H1 (cell line): ENCODE results near the gene CMIP. TPM values are rescaled to one million over a fixed set of nuclear protein-coding genes. Genes with fewer than 3 reads are reported as not detected.
A peak's percentile ranks its signal among the peaks of the same experiment; 100 is the strongest.

ENCODE experiments used
- CTCF ChIA-PET: fragments of 300-600 bp; sonication (Branson Sonifier 250); formaldehyde crosslinking; loops from one replicate; lab custom pipeline; 2021; ENCODE audit not compliant: partially characterized antibody; lab: Charles Lee
- POLR2A ChIA-PET: fragments of 300-600 bp; sonication (Branson Sonifier 250); formaldehyde crosslinking; loops from one replicate; lab custom pipeline; 2021; ENCODE audit warnings: inconsistent platforms; ENCODE audit not compliant: partially characterized antibody; lab: Charles Lee
- DNase-seq, 2 experiments: peaks; one replicate each; pipeline versions ENCODE4 v3.0.0 to v3.0.0-alpha.2; 2010 to 2022; ENCODE audit warnings: low spot score in 2 of 2, low read depth in 1 of 2, mixed read lengths in 1 of 2
- FAIRE-seq: peaks from 2 replicates; lab custom pipeline; 2011; peaks lifted over from hg19 to GRCh38; lab: Jason Lieb, UNC
- H2AFZ ChIP-seq: 2 replicates; pipeline ENCODE4 v1.8.1; 2012; ENCODE audit warnings: low read length, inconsistent platforms
- H2AK5ac ChIP-seq: 2 replicates; pipeline ENCODE4 v1.6.1; 2013; ENCODE audit warnings: low read depth, low read length
- H2BK120ac ChIP-seq: replicated peaks from 2 replicates; pipeline ENCODE3; 2013; ENCODE audit warnings: low read depth, low read length, inconsistent platforms
- H2BK12ac ChIP-seq: 2 replicates; pipeline ENCODE4 v1.6.1; 2013; ENCODE audit warnings: low read depth, low read length
- H2BK15ac ChIP-seq: 2 replicates; pipeline ENCODE4 v1.6.1; 2013; ENCODE audit warnings: low read length
- H2BK20ac ChIP-seq: 2 replicates; pipeline ENCODE4 v1.6.1; 2013; ENCODE audit warnings: low read length
- H2BK5ac ChIP-seq: 2 replicates; pipeline ENCODE4 v1.6.1; 2013; ENCODE audit warnings: low read depth, low read length
- H3K14ac ChIP-seq: 2 replicates; pipeline ENCODE4 v1.6.1; 2013; ENCODE audit warnings: inconsistent platforms; ENCODE audit not compliant: insufficient read length
- H3K18ac ChIP-seq: 2 replicates; pipeline ENCODE4 v1.6.1; 2013; ENCODE audit warnings: low read length; ENCODE audit errors: extremely low read depth
- H3K23ac ChIP-seq: 2 replicates; pipeline ENCODE4 v1.6.1; 2013; ENCODE audit warnings: inconsistent platforms; ENCODE audit not compliant: insufficient read length
- H3K23me2 ChIP-seq: 2 replicates; pipeline ENCODE4 v1.6.1; 2013; ENCODE audit warnings: low read depth, low read length
- H3K27ac ChIP-seq: 2 replicates; pipeline ENCODE4 v1.6.1; 2011; ENCODE audit warnings: low read depth, low read length, inconsistent platforms
- H3K27me3 ChIP-seq, 4 experiments: replicated peaks in 1 of 4; 1 replicate in 1 of 4; 2 replicates in 3 of 4; pipeline versions ENCODE4 v1.6.1 to v1.8.1; 2011 to 2013; ENCODE audit warnings: low read length in 3 of 4, mild to moderate bottlenecking in 3 of 4, inconsistent platforms in 2 of 4, mixed read lengths in 2 of 4, moderate library complexity in 1 of 4; ENCODE audit not compliant: control insufficient read depth in 3 of 4, insufficient read depth in 3 of 4; ENCODE audit errors: extremely low read depth in 1 of 4
- H3K36me3 ChIP-seq, 4 experiments: 2 replicates each; pipeline versions ENCODE4 v1.6.1 to v1.8.1; 2011 to 2013; ENCODE audit warnings: mild to moderate bottlenecking in 4 of 4, low read length in 3 of 4, moderate library complexity in 2 of 4, control low read depth in 1 of 4, inconsistent platforms in 1 of 4; ENCODE audit not compliant: insufficient read depth in 4 of 4, control insufficient read depth in 2 of 4
- H3K4ac ChIP-seq: replicated peaks from 2 replicates; pipeline ENCODE3; 2013; ENCODE audit warnings: low read length, low read depth, mixed read lengths, inconsistent platforms; ENCODE audit not compliant: insufficient read length
- H3K4me1 ChIP-seq, 4 experiments: replicated peaks in 1 of 4; 1 replicate in 1 of 4; 2 replicates in 3 of 4; pipeline versions ENCODE4 v1.6.1 to v1.8.1; 2011 to 2013; ENCODE audit warnings: low read length in 3 of 4, inconsistent platforms in 2 of 4, mixed read lengths in 1 of 4; ENCODE audit not compliant: insufficient read depth in 4 of 4, control insufficient read depth in 3 of 4
- H3K4me2 ChIP-seq, 2 experiments: 2 replicates each; pipeline versions ENCODE4 v1.6.1 to v1.8.1; 2011 to 2013; ENCODE audit warnings: low read depth in 2 of 2, low read length in 2 of 2, control low read depth in 1 of 2, inconsistent platforms in 1 of 2, mild to moderate bottlenecking in 1 of 2; ENCODE audit not compliant: insufficient read depth in 1 of 2
- H3K4me3 ChIP-seq, 4 experiments: fragments of 200-600, 300-600 bp in 1 of 4; sonication (generic), shearing (Covaris generic), sonication (Bioruptor Twin) in 1 of 4; 2 replicates each; pipeline versions ENCODE4 v1.5.1 to v1.8.1; 2011 to 2016; ENCODE audit warnings: low read length in 4 of 4, low read depth in 3 of 4, control low read depth in 2 of 4, inconsistent platforms in 2 of 4, mild to moderate bottlenecking in 2 of 4, mixed read lengths in 1 of 4, moderate library complexity in 1 of 4; ENCODE audit not compliant: insufficient read depth in 2 of 4; ENCODE audit errors: extremely low read depth in 1 of 4
- H3K56ac ChIP-seq: replicated peaks from 2 replicates; pipeline ENCODE3; 2013; ENCODE audit warnings: low read depth, mild to moderate bottlenecking, mixed read lengths, low read length, inconsistent platforms; ENCODE audit not compliant: insufficient read length
- H3K79me1 ChIP-seq: 2 replicates; pipeline ENCODE4 v1.6.1; 2013; ENCODE audit warnings: low read depth, low read length, control low read depth
- H3K79me2 ChIP-seq, 2 experiments: 2 replicates each; pipeline versions ENCODE4 v1.6.1 to v1.8.1; 2012 to 2013; ENCODE audit warnings: low read length in 2 of 2, mild to moderate bottlenecking in 2 of 2, inconsistent platforms in 1 of 2; ENCODE audit not compliant: insufficient read depth in 2 of 2, control insufficient read depth in 1 of 2
- H3K9ac ChIP-seq, 4 experiments: replicated peaks in 1 of 4; 1 replicate in 1 of 4; 2 replicates in 3 of 4; pipeline versions ENCODE4 v1.6.1 to v1.8.1; 2011 to 2013; ENCODE audit warnings: low read depth in 3 of 4, low read length in 3 of 4, control low read depth in 2 of 4, mild to moderate bottlenecking in 2 of 4, moderate library complexity in 2 of 4, inconsistent platforms in 1 of 4; ENCODE audit errors: extremely low read depth in 1 of 4
- H3K9me3 ChIP-seq, 2 experiments: 2 replicates each; pipeline versions ENCODE4 v1.6.1 to v1.8.1; 2012 to 2013; ENCODE audit warnings: mild to moderate bottlenecking in 2 of 2, moderate library complexity in 2 of 2, control low read depth in 1 of 2, inconsistent platforms in 1 of 2, low read depth in 1 of 2, low read length in 1 of 2, mixed read lengths in 1 of 2; ENCODE audit not compliant: insufficient read depth in 2 of 2
- H4K20me1 ChIP-seq, 2 experiments: replicated peaks in 1 of 2; 2 replicates each; pipeline versions ENCODE3 to v1.8.1; 2011 to 2013; ENCODE audit warnings: inconsistent platforms in 2 of 2, low read length in 2 of 2, mild to moderate bottlenecking in 1 of 2; ENCODE audit not compliant: insufficient read depth in 2 of 2, control insufficient read depth in 1 of 2
- H4K5ac ChIP-seq: 2 replicates; pipeline ENCODE4 v1.6.1; 2013; ENCODE audit warnings: low read length, low read depth, mixed read lengths, inconsistent platforms; ENCODE audit not compliant: insufficient read length
- H4K8ac ChIP-seq: 2 replicates; pipeline ENCODE4 v1.8.0; 2013; ENCODE audit warnings: mild to moderate bottlenecking, moderate library complexity, low read length, inconsistent platforms; ENCODE audit not compliant: insufficient read depth; ENCODE audit errors: extremely low read depth
- H4K91ac ChIP-seq: replicated peaks from 2 replicates; pipeline ENCODE3; 2013; ENCODE audit warnings: low read length, mixed read lengths, inconsistent platforms; ENCODE audit not compliant: insufficient read length
- MAFK ChIP-seq: IDR thresholded peaks from 2 replicates; pipeline ENCODE4 v1.6.1; 2012; ENCODE audit warnings: low read depth, mild to moderate bottlenecking, improper control_type of control experiment, low read length
- POU5F1 ChIP-seq: IDR thresholded peaks from 2 replicates; pipeline ENCODE4 v1.6.1; 2011; ENCODE audit warnings: low read depth, mild to moderate bottlenecking, low read length, moderate library complexity
- SIRT6 ChIP-seq: IDR thresholded peaks from one replicate; pipeline ENCODE4 v1.7.1; 2012; ENCODE audit warnings: low read length, inconsistent platforms
- WGBS, 2 experiments: shearing (Covaris generic) in 1 of 2; methylation state at CpG; one replicate each; pipeline versions ENCODE4 v1.1.6 to v1.1.7; 2013 to 2015; ENCODE audit warnings: low lambda C conversion rate in 2 of 2, mixed read lengths in 2 of 2, inconsistent platforms in 1 of 2, low coverage in 1 of 2, missing lambda C conversion rate in 1 of 2; ENCODE audit not compliant: insufficient replicate concordance in 2 of 2, insufficient coverage in 1 of 2, insufficient read length in 1 of 2; ENCODE audit errors: extremely low coverage in 1 of 2, missing lambda C conversion rate in 1 of 2; 5-methylcytosine and 5-hydroxymethylcytosine counted together
- polyA plus RNA-seq, 7 experiments: library from polyadenylated mRNA; depleted of rRNA in 3 of 7; stranded (reverse) in 5 of 7; unstranded in 2 of 7; fragments of >200 nt in 5 of 7; fragments of 200-250 nt in 2 of 7; gene quantifications; 1 replicate in 5 of 7; 2 replicates in 1 of 7; 4 replicates in 1 of 7; pipeline versions ENCODE4 v1.2.1 to v1.2.3, GENCODE V29; 2011 to 2013; ENCODE audit warnings: missing spikeins in 2 of 7, mixed read lengths in 2 of 7
- total RNA-seq: library from RNA; stranded (reverse); fragmentation: NEBNext Ultra II Directional; extraction: Animal tissue kit (Norgen Biotek cat#: 25700); gene quantifications from 2 replicates; pipeline ENCODE4 v1.2.1, GENCODE V29; 2021
- TF ChIP-seq, protein P1 (sequence below): IDR thresholded peaks from 2 replicates; pipeline ENCODE4 v1.6.1; 2011; ENCODE audit warnings: low read length, improper control_type of control experiment

CMIP gene
- total and polyA plus RNA-seq, 2 of the 8 experiments (the other 6 are each of a cell fraction or from before 2014, with no cell fraction given) = 7.9 to 53.2 TPM

DNA sequence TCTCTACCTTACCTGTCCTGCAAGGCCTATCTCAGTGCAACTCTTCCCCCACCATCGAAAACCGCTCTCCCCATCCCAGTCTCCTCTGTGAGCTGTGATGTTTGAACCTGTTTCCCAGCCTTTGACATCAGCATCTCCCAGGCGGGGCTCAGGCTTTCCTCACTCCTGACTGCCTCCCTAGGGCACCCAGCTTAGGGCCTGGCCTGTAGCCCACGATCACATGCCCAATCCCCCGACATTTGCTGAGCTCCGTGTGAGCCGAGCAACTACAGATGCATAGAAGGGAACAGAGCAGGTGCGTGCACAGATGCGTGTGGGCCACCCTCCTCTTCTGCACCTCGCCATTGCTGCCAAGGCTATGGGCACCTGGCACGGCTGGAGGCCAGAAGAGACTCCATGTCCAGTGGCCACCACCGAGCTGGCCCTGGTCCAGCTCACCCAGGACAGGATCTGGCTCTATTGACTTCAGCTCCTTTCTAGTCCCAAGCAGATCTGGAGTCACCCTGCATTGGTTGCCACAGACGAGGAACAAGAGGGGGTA, 35.5 kb upstream of the CMIP start:
- Histone ChIP-seq H2BK15ac (peak overlapping the region; percentile 81; the same call in 1 of the 2 replicates), H4K8ac (0 out of 2 replicates have a peak overlapping the region, but pooled peaks have one; percentile 20), H3K23me2 (no peaks in the 10 kb centered on the region), H3K79me1 (no peaks in the 10 kb centered on the region), H3K36me3 (no peaks in the 10 kb centered on the region), H2AFZ (no peak overlapping the region), H3K14ac (no peak overlapping the region), H2BK12ac (peak overlapping the region; percentile 63; the same call in 1 of the 2 replicates), H3K56ac (no peak overlapping the region), H4K20me1 (no peaks in the 10 kb centered on the region), H3K79me2 (no peaks in the 10 kb centered on the region), H3K27me3 (no peaks in the 10 kb centered on the region; a peak in 2 of 7 replicates), H3K27ac (no peak overlapping the region), H3K18ac (no peak overlapping the region), H3K4me1 (peaks cover 0 to 4% (median 2%) of the 10 kb centered on the region in 4 experiments; a peak in 2 of 7 replicates), H3K4me2 (no peak overlapping the region), H3K9me3 (no peaks in the 10 kb centered on the region), H4K5ac (no peak overlapping the region), H3K4ac (no peak overlapping the region), H3K4me3 (no peak overlapping the region), H2BK20ac (no peak overlapping the region; the same call in 1 of the 2 replicates), H3K23ac (no peak overlapping the region), H2BK120ac (no peak overlapping the region), H4K91ac (peak overlapping the region; percentile 5), H2BK5ac (0 out of 2 replicates have a peak overlapping the region, but pooled peaks have one; percentile 56), H2AK5ac (no peak overlapping the region), H3K9ac (no peak overlapping the region)
- FAIRE-seq = no peak
- CTCF ChIA-PET = interaction anchor here (0.9 to 2.0 kb wide), 8 partner anchors 20 to 464 kb away, joined by 3 to 7 read pairs (median 4); no protein-coding TSS in a partner anchor
- POLR2A ChIA-PET = no interaction called here
- TF ChIP-seq, protein P1, sequence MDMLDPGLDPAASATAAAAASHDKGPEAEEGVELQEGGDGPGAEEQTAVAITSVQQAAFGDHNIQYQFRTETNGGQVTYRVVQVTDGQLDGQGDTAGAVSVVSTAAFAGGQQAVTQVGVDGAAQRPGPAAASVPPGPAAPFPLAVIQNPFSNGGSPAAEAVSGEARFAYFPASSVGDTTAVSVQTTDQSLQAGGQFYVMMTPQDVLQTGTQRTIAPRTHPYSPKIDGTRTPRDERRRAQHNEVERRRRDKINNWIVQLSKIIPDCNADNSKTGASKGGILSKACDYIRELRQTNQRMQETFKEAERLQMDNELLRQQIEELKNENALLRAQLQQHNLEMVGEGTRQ = no peak
- TF ChIP-seq SIRT6 (no peak), MAFK (no peak), POU5F1 (no peak)
- 88% methylated on average over 13 of the region's 13 CpGs; no CpG with 5 or more reads in 1 of the 2 experiments for WGBS, 2 experiments
- no peak for DNase-seq
